ENCODE results near the gene GPR108. TPM values are rescaled to one million over a fixed set of nuclear protein-coding genes. Genes with fewer than 3 reads are reported as not detected.

The GPR108 gene
- total and polyA plus RNA-seq, 2 of the 13 experiments (the other 11 are each of a cell fraction or from before 2014, with no cell fraction given): 36.4 to 63.0 TPM

DNA sequence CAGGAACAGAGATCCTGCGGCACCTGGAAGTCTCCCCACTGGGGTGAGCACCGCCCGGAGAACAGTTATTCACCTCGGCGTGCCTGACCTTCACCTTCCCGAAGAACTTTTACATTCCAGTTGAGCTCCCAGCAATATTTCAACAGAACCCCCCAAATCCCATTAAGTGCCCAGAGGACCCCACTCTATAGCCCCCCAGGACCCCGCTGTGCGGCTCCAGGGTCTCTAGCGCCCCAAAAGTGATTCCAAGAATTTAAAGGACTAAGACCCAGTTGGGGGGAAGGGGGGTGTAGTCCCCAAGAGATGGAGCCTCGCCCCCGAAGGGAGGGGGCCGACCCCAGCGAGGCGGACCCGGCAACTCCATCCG is 480 bp downstream of the GPR108 start (continued):
- TF ChIP-seq ZBTB10 (CRISPR knock-in tag; IDR thresholded peaks at IDR 0.05; ENCODE audit: borderline replicate concordance) (peak; percentile 51; the same call in 1 of the 2 replicates), ZNF484 (CRISPR knock-in tag; IDR thresholded peaks at IDR 0.05; ENCODE audit: borderline replicate concordance, low read depth) (no peak), YEATS4 (CRISPR knock-in tag; IDR thresholded peaks at IDR 0.05; ENCODE audit: borderline replicate concordance) (peak; percentile 1; the same call in 1 of the 2 replicates), ZNF776 (CRISPR knock-in tag; IDR thresholded peaks at IDR 0.05) (peak; percentile 19; the same call in 1 of the 2 replicates), ZNF230 (CRISPR knock-in tag; IDR thresholded peaks at IDR 0.05) (0 out of 2 replicates have a peak, but pooled peaks have one; percentile 9), RNF2 (conservative IDR thresholded peaks at IDR 0.05; ENCODE audit: low read depth) (no peak), HNRNPK (IDR thresholded peaks at IDR 0.05; ENCODE audit: low read depth, low read length, poor library complexity, severe bottlenecking) (no peak), PHF5A (CRISPR knock-in tag; IDR thresholded peaks at IDR 0.05; ENCODE audit: low read depth, unreplicated experiment) (peak; percentile 3), ZNF430 (CRISPR knock-in tag; IDR thresholded peaks at IDR 0.05) (0 out of 2 replicates have a peak, but pooled peaks have one; percentile 67), ZNF605 (CRISPR knock-in tag; IDR thresholded peaks at IDR 0.05) (peak; percentile 61), CHD4 (IDR thresholded peaks at IDR 0.05; ENCODE audit: borderline replicate concordance, low read length) (0 out of 2 replicates have a peak, but pooled peaks have one; percentile 37), PRMT3 (CRISPR knock-in tag; IDR thresholded peaks at IDR 0.05; ENCODE audit: borderline replicate concordance, low read depth) (no peak), ZNF317 (CRISPR knock-in tag; IDR thresholded peaks at IDR 0.05) (peak; percentile 30; the same call in 1 of the 2 replicates), ZC3H13 (CRISPR knock-in tag; IDR thresholded peaks at IDR 0.05) (0 out of 2 replicates have a peak, but pooled peaks have one; percentile 63)
- TF ChIP-seq, protein P1, sequence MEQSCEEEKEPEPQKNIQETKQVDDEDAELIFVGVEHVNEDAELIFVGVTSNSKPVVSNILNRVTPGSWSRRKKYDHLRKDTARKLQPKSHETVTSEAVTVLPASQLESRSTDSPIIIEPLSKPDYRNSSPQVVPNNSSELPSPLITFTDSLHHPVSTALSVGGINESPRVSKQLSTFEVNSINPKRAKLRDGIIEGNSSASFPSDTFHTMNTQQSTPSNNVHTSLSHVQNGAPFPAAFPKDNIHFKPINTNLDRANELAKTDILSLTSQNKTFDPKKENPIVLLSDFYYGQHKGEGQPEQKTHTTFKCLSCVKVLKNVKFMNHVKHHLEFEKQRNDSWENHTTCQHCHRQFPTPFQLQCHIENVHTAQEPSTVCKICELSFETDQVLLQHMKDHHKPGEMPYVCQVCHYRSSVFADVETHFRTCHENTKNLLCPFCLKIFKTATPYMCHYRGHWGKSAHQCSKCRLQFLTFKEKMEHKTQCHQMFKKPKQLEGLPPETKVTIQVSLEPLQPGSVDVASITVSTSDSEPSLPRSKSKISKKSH (CRISPR knock-in tag; IDR thresholded peaks at IDR 0.05; ENCODE audit: borderline replicate concordance): no peak
- TF ChIP-seq, protein P2, sequence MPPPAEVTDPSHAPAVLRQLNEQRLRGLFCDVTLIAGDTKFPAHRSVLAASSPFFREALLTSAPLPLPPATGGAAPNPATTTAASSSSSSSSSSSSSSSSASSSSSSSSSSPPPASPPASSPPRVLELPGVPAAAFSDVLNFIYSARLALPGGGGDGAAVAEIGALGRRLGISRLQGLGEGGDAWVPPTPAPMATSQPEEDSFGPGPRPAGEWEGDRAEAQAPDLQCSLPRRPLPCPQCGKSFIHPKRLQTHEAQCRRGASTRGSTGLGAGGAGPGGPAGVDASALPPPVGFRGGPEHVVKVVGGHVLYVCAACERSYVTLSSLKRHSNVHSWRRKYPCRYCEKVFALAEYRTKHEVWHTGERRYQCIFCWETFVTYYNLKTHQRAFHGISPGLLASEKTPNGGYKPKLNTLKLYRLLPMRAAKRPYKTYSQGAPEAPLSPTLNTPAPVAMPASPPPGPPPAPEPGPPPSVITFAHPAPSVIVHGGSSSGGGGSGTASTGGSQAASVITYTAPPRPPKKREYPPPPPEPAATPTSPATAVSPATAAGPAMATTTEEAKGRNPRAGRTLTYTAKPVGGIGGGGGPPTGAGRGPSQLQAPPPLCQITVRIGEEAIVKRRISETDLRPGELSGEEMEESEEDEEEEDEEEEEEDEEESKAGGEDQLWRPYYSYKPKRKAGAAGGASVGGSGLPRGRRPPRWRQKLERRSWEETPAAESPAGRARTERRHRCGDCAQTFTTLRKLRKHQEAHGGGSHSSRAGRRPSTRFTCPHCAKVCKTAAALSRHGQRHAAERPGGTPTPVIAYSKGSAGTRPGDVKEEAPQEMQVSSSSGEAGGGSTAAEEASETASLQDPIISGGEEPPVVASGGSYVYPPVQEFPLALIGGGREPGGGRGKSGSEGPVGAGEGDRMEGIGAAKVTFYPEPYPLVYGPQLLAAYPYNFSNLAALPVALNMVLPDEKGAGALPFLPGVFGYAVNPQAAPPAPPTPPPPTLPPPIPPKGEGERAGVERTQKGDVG (CRISPR knock-in tag; IDR thresholded peaks at IDR 0.05; ENCODE audit: borderline replicate concordance): peak; percentile 13; the same call in 1 of the 2 replicates
- TF ChIP-seq, protein P3, sequence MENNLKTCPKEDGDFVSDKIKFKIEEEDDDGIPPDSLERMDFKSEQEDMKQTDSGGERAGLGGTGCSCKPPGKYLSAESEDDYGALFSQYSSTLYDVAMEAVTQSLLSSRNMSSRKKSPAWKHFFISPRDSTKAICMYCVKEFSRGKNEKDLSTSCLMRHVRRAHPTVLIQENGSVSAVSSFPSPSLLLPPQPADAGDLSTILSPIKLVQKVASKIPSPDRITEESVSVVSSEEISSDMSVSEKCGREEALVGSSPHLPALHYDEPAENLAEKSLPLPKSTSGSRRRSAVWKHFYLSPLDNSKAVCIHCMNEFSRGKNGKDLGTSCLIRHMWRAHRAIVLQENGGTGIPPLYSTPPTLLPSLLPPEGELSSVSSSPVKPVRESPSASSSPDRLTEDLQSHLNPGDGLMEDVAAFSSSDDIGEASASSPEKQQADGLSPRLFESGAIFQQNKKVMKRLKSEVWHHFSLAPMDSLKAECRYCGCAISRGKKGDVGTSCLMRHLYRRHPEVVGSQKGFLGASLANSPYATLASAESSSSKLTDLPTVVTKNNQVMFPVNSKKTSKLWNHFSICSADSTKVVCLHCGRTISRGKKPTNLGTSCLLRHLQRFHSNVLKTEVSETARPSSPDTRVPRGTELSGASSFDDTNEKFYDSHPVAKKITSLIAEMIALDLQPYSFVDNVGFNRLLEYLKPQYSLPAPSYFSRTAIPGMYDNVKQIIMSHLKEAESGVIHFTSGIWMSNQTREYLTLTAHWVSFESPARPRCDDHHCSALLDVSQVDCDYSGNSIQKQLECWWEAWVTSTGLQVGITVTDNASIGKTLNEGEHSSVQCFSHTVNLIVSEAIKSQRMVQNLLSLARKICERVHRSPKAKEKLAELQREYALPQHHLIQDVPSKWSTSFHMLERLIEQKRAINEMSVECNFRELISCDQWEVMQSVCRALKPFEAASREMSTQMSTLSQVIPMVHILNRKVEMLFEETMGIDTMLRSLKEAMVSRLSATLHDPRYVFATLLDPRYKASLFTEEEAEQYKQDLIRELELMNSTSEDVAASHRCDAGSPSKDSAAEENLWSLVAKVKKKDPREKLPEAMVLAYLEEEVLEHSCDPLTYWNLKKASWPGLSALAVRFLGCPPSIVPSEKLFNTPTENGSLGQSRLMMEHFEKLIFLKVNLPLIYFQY (CRISPR knock-in tag; IDR thresholded peaks at IDR 0.05; ENCODE audit: borderline replicate concordance): no peak
